ENCODE results near the gene GMCL1.

GMCL1 gene

GRCh38 chr2:69786052-69786560 is 43.4 kb upstream of the GMCL1 start:
- TF ChIP-seq, protein P1, sequence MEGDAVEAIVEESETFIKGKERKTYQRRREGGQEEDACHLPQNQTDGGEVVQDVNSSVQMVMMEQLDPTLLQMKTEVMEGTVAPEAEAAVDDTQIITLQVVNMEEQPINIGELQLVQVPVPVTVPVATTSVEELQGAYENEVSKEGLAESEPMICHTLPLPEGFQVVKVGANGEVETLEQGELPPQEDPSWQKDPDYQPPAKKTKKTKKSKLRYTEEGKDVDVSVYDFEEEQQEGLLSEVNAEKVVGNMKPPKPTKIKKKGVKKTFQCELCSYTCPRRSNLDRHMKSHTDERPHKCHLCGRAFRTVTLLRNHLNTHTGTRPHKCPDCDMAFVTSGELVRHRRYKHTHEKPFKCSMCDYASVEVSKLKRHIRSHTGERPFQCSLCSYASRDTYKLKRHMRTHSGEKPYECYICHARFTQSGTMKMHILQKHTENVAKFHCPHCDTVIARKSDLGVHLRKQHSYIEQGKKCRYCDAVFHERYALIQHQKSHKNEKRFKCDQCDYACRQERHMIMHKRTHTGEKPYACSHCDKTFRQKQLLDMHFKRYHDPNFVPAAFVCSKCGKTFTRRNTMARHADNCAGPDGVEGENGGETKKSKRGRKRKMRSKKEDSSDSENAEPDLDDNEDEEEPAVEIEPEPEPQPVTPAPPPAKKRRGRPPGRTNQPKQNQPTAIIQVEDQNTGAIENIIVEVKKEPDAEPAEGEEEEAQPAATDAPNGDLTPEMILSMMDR (IDR thresholded peaks at IDR 0.05; ENCODE audit: low read depth, low read length): no peak
- no peak overlapping the region for H3K4me3 ChIP-seq (ENCODE audit: low read depth, low read length)
- H3K9me3 ChIP-seq (ENCODE audit: severe bottlenecking): no peaks in the 10 kb centered on the region
- no peaks in the 10 kb centered on the region for H3K36me3 ChIP-seq
- H3K27me3 ChIP-seq (ENCODE audit: insufficient read depth, low read depth, severe bottlenecking): no peaks in the 10 kb centered on the region
- DNase-seq: no peak
- no peak overlapping the region for H3K27ac ChIP-seq

GRCh38 chr2:69789175-69789721 is 40.2 kb upstream of the GMCL1 start:
- no peaks in the 10 kb centered on the region for H3K9me3 ChIP-seq (ENCODE audit: severe bottlenecking)
- no peaks in the 10 kb centered on the region for H3K27me3 ChIP-seq (ENCODE audit: insufficient read depth, low read depth, severe bottlenecking)
- DNase-seq: no peak
- H3K36me3 ChIP-seq: no peaks in the 10 kb centered on the region
- TF ChIP-seq, protein P1 (IDR thresholded peaks at IDR 0.05; ENCODE audit: low read depth, low read length): no peak
- no peak overlapping the region for H3K27ac ChIP-seq
- H3K4me3 ChIP-seq (ENCODE audit: low read depth, low read length): no peak overlapping the region

GRCh38 chr2:69789772-69790600 is 39.5 kb upstream of the GMCL1 start:
- TF ChIP-seq, protein P1 (IDR thresholded peaks at IDR 0.05; ENCODE audit: low read depth, low read length): no peak
- no peak for DNase-seq
- Histone ChIP-seq H3K27ac (no peak overlapping the region), H3K27me3 (ENCODE audit: insufficient read depth, low read depth, severe bottlenecking) (no peaks in the 10 kb centered on the region), H3K4me3 (ENCODE audit: low read depth, low read length) (no peak overlapping the region), H3K9me3 (ENCODE audit: severe bottlenecking) (no peaks in the 10 kb centered on the region), H3K36me3 (no peaks in the 10 kb centered on the region)

DNA sequence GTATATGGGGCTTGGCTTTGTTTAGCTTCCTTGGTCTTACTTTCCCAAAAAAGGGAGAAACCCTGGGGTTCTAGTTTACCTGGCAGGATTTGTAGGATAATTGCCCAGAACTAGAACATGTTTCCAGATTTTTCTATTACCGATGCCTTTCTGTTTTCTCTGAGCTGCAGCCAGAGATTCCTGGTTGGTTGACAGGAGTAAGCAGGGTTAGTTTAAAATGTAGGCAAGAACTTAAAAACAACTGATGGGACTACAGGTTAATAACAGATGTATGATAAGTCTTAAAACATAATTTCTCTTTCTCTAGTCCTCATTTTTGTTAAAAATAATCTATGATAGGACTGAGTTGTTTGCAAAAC is 38.9 kb upstream of the GMCL1 start:
- no peak for DNase-seq
- Histone ChIP-seq H3K36me3 (no peaks in the 10 kb centered on the region), H3K4me3 (ENCODE audit: low read depth, low read length) (no peak overlapping the region), H3K27ac (no peak overlapping the region), H3K9me3 (ENCODE audit: severe bottlenecking) (no peaks in the 10 kb centered on the region), H3K27me3 (ENCODE audit: insufficient read depth, low read depth, severe bottlenecking) (no peaks in the 10 kb centered on the region)
- TF ChIP-seq, protein P1 (IDR thresholded peaks at IDR 0.05; ENCODE audit: low read depth, low read length): no peak

GRCh38 chr2:69791045-69791444 is 38.4 kb upstream of the GMCL1 start:
- H3K36me3 ChIP-seq: no peaks in the 10 kb centered on the region
- H3K27ac ChIP-seq: no peak overlapping the region
- TF ChIP-seq, protein P1 (IDR thresholded peaks at IDR 0.05; ENCODE audit: low read depth, low read length): no peak
- no peaks in the 10 kb centered on the region for H3K9me3 ChIP-seq (ENCODE audit: severe bottlenecking)
- no peak for DNase-seq
- H3K4me3 ChIP-seq (ENCODE audit: low read depth, low read length): no peak overlapping the region
- H3K27me3 ChIP-seq (ENCODE audit: insufficient read depth, low read depth, severe bottlenecking): no peaks in the 10 kb centered on the region
